MV-4-11 (cell line): ENCODE measurements around the gene RGS6.
"Not testable (repeated sequence)": the region's sequence is repeated elsewhere in the genome, so short reads cannot be mapped to it uniquely, and the experiment has no call there.

Experiments used
- DNase-seq: peaks from one replicate; lab custom pipeline; 2025; lab: John Stamatoyannopoulos, UW

RGS6 gene

DNA sequence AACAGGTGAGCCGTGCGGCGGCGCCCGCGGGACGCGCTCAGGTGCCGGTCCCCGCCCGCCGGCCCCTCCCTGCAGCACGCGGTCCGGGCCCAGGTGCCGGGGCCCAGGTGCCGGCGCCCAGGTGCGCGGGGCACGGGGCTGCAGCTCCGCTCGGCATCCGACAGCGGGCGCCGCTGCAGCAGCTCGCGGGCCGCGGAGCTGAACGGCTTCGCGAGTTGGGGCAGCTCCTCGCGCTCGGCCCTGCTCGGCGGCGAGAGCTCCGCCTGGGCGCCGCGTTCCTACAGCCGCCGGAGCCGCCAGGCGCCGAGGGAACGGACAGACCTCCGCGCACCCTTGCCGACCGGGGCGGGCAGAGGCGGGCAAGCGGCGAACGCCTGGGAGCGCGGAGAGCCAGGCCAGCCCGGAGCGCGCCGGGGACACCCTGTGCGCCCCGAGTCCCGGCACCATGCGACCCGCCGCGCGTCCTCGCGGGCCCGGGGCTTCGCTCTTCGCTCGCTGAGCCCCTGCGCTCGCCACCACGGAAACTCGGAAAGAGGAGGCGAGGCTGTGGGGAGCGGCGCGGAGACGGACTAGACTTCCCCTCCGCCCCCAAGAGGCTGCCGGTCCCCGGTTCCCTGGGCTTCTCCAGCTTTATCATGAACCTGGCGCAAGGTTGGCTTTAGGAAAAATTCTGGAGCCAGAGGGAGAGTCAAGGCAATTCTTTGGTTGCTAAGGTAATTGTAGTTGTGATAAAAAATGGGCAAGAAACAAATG lies at the start of gene RGS6:
Gene RGS6, plus strand, starts transcription at position 201 of the 753 bp plus-strand sequence.
- DNase-seq: no peak

DNA sequence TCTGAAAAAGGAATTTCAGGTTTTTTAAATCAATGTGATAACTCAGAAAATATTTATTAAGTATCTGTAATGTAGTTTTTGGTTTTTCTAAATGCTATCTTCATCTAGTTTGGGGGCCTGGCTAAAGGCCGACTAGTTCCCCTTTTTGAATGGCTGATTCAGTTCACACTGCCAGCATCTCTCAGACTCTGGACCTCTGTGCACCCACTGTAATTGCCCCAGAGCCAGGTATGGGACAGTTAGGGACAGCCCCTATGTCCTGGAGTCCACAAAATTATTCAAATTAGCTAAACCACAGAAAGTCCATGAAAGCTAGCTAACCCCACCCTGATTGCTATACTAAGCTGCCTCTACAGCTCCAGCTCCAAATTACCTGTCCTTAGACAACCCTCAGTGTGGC lies 49.1 kb upstream of the RGS6 start:
- no peak for DNase-seq

DNA sequence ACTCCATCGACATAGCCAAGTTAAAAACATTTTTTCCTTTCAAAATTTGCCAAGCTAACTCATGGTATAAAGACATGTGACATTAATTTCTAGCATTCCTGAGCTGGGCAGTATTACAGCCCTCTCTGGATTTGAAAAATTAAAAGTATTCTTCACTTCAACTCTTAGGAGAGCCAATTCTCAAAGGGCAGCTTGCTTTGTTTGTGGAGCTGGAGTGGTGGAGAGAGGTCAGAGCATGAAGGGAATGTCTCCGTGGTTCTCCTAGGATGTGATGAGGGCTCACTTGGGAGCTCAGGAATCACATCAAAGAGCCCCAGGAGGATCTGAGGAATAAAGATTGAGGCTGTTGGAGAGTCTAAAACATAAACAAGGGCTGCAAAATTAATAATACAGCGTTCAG lies 46.9 kb upstream of the RGS6 start:
- DNase-seq: no peak

DNA sequence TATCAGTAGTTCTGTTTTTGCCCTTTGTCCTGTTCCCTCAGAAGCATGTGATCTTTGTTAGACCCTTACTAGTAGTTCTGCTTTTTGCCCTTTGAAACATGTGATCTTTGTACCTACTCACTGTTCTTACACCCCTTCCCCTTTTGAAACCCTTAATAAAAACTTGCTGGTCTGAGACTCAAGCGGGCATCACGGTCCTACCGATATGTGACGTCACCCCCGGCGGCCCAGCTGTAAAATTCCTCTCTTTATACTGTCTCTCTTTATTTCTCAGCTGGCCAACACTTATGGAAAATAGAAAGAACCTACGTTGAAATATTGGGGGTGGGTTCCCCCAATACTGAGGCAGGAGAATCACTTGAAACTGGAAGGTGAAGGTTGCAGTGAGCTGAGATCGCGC lies 44.4 kb upstream of the RGS6 start:
- DNase-seq: not testable (repeated sequence)

DNA sequence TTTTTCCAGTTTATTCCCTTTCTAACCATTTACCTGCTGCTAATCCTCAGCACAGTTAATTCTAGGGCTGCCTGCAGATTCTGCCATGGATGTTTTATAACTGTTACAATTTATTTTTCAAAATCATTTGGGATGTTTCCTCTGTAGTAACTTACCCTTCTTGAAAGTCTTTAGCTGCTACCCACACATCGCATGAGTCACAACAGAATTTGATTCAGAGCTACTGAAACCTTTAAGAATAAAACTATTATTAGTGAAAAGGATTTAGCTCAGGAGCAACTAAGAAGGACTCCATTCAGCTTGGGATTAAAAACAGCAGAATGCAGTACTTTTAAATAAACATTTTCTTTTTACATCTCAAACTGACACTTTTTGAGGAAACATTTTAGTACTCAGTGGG lies 41.7 kb upstream of the RGS6 start:
- no peak for DNase-seq

DNA sequence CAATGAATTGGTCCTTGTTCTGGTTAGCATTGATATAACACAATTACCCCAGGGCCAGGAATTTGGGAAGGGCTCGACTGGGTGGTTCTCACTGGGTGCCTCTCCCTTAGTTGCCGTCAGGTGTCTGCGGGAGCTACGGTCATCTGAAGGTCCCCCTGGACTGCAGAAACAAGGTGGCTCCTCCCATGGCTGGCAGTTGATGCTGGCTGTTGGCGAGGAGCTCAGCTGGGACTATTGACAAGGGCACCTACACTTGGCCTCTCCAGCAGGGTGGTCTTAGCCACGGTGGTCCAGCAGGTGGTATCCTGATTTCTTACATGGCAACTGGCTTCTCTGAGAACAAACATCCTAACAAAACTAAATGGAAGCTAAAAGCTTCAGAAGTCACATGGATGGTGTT lies 41.0 kb upstream of the RGS6 start:
- DNase-seq: no peak

DNA sequence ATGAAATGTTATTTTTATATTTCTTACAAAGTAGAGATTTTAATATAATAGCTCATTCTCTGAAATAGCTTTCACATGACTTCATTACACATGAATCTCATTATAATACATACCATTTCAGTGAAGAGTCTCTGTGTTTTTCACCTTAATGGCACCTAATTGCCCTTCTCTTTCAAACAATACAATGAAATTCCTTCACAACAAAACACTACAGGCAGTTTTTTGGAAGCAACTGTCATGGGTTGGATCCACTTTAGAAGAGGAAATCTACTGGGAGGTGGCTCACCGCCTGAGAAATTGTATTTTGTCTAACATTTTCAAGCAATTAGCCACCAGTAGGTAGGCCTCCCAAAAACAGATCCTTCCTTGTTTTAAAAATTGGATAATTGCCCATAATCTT lies 40.3 kb upstream of the RGS6 start:
- no peak for DNase-seq

DNA sequence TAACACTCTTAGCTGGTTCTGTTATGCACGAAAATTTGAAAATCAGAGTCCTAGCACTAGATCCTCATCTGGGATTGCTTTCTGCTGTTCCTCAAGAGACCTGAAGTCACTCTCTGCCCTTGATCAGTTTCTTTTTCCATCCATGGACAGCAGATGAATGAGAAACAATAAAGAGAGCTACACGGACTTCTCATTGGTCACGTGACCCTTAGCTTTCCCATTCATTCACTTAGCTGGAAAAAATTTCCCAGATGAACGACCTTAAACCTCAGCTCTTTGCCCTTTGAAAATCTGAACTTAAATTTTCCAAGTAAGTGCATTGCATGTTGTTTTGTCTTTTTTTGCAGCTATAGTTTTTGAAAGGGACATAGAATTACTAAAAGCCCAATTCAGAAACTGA lies 27.2 kb upstream of the RGS6 start:
- no peak for DNase-seq

DNA sequence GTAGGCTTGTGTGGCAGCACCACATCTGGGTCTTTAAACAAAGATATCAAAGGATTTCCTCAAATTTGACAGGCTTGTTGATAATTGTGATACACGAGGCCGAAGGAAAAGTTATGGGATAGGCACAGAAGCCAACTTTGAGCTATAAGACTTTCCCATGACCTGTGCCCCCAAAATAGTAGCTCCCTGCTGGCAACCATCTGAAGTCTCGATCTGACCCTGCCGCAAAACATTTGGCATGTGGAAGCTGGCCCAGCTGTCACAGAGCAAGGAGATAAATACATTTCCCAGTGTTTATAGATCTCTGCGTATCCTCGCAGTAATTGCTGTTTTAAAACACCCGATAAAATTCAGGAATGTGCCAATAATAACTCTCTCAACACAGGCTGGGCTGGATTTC lies 26.4 kb upstream of the RGS6 start:
- no peak for DNase-seq

DNA sequence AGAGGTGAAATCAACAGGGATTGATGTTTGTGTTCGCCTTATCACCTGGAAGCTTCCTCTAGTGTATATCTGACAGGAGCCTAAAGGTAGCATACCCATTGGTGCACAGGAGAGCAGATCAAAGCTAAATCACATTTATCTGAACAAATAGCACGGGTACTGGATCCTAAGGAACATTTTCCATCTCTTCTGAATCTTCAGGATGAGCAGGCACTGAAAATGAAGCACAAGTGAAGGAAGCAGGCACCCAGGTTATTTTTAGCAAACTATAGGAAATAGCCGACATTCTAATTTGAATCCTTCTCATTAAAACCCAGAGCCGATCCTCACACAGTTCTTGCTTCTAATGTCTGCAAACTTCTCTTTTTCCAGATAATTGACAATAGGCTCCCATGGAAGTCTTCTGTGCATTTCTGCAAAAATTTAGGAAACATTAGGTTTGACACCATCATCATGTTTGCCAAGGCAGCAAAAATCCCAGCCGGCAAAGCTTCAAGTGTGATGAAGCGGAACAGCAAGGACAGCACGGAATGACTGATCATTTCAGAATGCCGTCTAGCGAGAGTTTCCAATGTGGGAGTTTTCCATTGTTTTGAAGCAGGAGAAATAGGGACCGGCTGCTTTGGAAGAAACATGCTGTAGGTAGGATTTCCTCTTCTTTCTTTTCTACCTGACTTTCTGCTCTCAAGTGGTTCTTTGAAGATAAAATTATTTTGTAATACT lies 24.3 kb upstream of the RGS6 start:
- DNase-seq: no peak

DNA sequence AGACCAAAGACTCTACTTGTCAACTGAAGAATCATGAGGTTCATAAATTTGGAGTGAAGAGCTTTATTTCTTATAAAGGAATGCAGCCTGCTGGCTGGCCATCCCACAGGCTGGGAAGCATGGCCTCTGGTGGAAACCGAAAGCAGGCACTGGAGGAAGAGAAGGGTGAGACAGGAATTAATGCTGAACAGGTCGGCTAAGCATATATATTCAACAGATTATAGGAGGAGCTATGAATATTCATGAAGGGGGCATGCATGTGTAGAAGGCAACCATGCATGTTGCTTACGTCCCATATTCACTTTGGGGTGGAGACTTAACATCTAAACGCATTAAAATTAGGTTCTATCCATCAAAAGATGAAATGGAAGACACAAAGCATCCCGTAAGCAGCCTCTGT lies 20.6 kb upstream of the RGS6 start:
- no peak for DNase-seq

DNA sequence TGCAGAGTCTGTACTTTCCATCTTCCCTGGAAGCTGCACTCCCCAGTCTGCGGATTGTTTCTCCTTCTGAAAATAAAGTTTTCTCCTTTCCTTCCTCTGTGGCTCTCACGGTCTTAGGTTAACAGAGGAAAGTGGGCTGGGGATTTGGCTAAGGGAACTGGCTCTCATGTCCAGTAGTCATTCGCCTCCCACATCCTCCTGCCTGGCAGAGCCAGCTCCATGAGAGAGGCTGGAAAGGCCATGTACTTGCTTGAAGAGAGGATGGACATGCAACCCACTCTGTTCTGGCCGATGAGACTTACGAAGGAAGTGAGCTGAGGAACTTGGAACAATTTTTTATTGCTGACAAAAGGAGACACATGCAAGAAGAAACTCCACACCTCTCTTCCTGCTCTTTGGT lies 18.9 kb upstream of the RGS6 start:
- no peak for DNase-seq

DNA sequence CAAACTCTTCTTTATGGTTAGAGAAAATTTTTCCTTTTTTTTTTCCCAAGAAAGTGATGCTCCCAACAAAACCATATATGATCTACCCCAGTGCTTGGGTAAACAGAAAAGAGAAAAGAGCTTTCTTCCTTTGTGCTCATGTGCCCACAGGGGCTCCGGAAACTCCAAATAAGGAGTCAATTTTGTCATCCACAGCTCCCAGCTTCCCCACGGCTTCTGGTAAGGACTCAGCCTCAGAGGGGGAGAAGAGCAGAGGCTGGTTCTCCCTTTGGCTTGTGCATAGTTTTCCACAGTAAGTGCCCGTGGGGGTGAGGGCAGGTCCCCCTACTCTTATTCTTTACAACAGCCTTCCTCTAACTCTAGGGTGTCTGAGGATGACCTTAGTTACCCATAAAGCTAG lies 13.3 kb upstream of the RGS6 start:
- peak; percentile 55 for DNase-seq

DNA sequence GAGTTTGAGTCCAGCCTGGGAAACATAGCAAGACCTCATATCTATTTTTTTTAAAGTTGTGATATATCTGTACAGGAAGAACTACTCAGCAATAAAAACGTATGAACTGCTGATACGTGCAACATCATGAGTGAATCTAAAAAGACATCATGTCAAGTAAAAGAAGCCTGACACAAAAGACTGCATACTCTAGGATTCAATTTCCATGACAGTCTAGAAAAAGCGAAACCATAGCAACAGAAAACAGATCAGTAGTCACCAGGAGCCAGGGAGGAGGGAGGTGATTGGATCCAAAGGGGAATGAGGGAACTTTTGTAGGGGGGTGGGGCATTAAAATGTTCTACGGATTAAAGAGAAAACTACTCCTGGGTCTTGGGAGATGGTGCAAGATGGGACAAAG lies 8.7 kb upstream of the RGS6 start:
- DNase-seq: no peak

DNA sequence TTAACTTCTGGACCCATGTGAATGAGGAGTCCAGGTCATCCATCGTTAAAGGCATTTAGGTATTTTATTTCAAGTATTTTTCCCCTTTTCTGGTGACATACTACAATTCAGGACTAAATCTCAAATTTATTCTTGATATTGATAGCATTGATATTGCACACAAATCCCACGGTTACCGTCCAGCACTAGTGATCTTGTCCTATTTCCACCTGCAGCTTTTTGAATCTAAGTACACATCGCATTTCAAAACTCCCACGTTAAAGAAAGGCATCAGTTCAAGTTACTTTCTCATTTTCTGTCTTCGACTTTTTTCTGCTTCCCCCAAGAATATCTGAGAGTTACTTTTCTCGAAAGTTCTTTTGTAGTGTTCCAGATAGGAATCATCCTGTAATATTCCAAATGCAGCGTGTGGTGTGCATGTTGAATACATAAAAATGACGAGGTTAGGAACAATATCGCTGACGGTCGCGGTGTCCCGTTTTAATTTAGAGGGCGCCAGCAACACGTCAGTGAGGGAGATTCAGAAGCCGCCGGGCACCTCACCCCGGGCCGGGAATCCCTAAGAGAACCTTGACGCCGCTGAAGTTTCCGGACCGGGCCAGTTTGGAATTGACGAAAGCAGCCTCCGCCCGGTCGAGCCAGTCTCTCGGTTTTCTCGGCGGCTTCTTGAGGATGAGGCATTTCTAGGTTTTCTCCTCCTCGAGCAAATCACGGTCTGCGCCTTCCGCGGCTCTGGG lies 569 bp upstream of the RGS6 start:
- no peak for DNase-seq

DNA sequence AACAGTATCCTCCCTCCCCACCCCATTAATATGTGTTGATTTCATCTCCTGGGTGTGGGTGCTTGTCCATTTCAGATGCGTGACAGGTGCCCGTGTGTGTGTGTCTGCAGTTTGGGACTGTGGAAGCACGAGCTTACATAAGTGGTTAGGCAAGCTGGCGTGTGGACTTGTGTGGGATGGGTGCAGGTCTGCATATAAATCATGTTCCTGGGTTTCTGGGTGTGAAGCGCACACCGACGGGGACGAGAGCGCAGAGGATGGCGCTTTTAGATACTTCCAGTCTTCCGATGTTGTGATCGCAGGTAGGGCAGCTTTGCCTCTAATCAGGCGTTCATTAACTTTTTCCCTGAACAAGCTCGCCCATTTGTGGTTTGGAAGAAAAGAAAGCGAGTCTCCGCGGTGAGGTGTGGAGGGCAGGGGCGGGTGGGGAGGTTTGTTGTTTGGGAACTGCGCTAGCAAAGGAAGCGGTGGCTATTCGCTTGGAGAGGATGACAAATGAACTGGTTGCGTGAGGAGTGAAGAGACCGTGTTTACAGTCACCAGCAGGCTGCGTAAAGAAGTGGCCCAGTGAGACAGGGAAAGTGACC lies 865 bp downstream of the RGS6 start:
- no peak for DNase-seq

DNA sequence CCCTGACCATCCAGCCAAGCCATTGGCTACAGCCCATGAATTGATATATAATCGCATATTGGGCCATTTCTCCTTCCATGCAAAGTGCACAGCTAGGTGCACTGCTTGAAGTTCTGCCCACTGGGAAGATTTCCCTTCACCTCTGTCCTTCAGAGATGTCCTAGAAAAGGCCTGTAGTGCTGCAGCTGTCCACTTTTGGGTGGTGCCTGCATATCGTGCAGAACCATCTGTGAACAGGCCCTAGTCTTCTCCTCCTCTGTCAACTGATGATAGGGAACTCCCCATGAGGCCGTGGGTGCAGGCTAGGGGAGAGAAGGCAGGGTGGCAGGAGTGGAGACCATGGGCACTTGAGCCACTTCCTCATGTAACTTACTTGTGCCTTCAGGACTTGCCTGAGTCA lies 6.0 kb downstream of the RGS6 start:
- DNase-seq: not testable (repeated sequence)

DNA sequence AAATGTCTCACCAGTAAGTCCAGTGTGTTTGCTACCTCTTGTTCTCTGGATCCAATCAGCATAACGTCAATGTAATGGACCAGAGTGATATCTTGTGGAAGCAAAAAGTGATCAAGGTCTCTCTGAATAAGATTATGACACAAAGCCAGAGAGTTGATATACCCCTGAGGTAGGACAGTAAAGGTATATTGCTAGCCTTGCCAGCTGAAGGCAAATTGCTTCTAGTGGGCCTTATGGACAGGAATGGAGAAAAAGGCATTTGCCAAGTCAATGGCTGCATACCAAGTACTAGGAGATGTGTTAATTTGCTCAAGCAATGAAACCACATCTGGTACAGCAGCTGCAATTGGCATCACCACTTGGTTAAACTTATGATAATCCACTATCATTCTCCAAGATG lies 7.1 kb downstream of the RGS6 start:
- DNase-seq: not testable (repeated sequence)

DNA sequence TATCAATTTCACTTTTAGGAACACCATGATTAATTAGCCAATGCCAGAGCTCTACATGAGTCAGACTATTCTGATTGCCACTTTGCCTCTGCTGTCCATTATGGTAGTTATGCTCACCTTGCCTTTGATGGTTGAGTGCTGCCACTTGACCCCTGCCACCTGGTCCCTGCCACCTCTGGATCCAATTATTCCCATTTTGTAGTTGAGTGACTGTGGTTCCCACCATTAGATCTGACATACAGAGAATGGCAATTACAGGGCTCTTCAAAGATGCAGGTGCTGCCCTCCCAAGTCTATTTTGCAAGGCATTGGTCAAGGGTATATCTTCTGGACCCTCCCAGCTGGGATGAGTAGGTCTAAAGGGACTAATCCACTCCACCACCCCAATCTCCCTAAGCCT lies 8.3 kb downstream of the RGS6 start:
- not testable (repeated sequence) for DNase-seq

DNA sequence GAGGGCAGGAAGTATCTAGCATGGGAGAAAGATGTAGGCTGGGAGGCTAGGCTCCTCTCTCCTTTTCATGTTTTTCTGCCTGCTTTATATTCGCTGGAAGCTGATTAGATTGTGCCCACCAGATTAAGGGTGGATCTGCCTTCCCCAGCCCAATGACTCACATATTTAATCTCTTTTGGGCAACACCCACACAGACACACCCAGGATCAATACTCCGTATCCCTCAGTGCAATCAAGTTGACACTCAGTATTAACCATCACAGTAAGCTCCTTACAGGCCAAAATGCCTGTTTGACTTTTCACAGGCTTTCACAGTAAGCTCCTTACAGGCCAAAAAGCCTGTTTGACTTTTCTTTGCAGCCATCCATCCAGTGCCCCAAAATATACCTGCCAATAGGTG lies 9.4 kb downstream of the RGS6 start:
- DNase-seq: not testable (repeated sequence)

DNA sequence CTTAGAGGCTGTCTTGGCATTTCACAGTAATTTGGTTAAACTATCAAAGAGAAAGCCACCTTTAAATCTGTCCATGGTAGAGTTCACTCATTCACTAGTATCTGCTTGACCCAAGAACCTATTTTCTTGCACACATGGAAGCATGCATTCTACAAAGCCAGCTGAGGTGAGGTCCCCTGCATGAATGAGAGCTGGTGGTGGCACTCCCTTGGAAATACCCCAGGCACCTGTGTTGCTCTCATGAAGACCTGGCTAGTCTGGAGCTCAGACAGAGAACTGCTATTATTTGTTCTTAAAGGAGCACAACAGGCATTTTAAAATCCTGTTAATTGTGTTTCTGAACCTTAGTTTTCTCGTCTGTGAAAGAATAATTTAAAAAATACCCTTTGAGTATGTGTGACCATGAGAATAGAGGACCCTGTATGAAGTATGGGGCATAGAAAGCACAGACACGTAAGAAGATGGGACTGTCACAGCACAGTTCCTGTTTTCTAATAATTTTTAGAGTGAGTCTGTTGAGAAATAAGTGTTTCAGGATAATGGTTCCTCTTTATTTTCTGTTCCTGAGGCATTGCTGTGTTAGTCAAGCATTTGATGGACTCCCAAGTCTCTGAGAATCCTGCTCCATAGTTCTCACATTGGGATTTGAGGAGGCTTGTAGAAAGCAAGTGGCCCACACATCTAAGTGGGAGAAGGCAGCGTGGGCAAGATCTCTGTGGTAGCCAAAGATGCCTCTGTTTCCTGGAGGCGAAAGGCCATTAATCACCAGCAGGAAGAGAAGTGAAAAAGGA lies 10.9 kb downstream of the RGS6 start:
- peak; percentile 87 for DNase-seq

DNA sequence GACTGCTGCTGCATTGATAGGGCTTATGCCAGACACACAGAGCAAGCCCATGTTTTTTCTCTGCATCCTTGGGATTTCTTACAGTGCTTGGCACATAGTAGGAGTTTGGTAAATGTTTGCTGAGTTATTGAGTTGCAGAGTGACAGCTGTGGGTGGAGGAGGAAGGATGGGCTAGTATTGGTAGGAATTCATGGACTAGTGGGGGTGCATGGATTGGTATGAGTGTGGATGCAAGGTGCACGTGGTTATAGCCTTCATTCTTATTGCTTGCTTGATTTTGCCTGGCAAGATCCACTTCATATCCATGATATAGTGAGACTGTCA lies 11.4 kb downstream of the RGS6 start:
- no peak for DNase-seq
